Thoracic aorta (tissue), 2 donors: Measurements from ENCODE around the gene CEP85L. TPM values are rescaled to one million over a fixed set of nuclear protein-coding genes. Genes with fewer than 3 reads are reported as not detected.

Experiments used
- ATAC-seq: fragments of 150-250 bp; one replicate; pipeline ENCODE4 v1.8.0; 2017; ENCODE audit warnings: low read depth; ENCODE audit not compliant: insufficient number of reproducible peaks, low FRiP score
- DNase-seq: peaks from one replicate; pipeline ENCODE4 v3.0.0-alpha.2; 2020; ENCODE audit warnings: low spot score
- H3K27ac ChIP-seq, 2 donors: fragments of 200-600 bp; sonication (generic); 1 replicate in 1 of 2; 2 replicates in 1 of 2; pipeline ENCODE4 v1.5.1; 2016; ENCODE audit warnings: mild to moderate bottlenecking in 2 of 2, moderate library complexity in 2 of 2
- H3K27me3 ChIP-seq: fragments of 200-600 bp; sonication (generic); replicated peaks from 2 replicates; pipeline ENCODE4 v1.6.0; 2016; ENCODE audit warnings: mild to moderate bottlenecking; ENCODE audit not compliant: insufficient read depth
- H3K36me3 ChIP-seq: fragments of 200-600 bp; sonication (generic); one replicate; pipeline ENCODE4 v1.5.1; 2016
- H3K4me1 ChIP-seq, 2 donors: fragments of 200-600 bp; sonication (generic); 1 replicate in 1 of 2; 2 replicates in 1 of 2; pipeline versions ENCODE4 v1.5.1 to v1.6.0; 2016; ENCODE audit warnings: low read depth in 2 of 2, mild to moderate bottlenecking in 1 of 2; ENCODE audit not compliant: control insufficient read depth in 1 of 2
- H3K4me3 ChIP-seq: fragments of 200-600 bp; sonication (generic); 2 replicates; pipeline ENCODE4 v1.5.1; 2016; ENCODE audit warnings: mild to moderate bottlenecking
- H3K9me3 ChIP-seq: fragments of 200-600 bp; sonication (generic); 2 replicates; pipeline ENCODE4 v1.5.1; 2016
- CTCF ChIP-seq: fragments of 200-600 bp; sonication (generic); IDR thresholded peaks from one replicate; pipeline ENCODE4 v1.5.1; 2019; ENCODE audit warnings: antibody characterized with exemption
- total RNA-seq, 2 donors: library from RNA; depleted of rRNA; stranded (reverse); fragments of >200 nt; gene quantifications; one replicate each; pipeline versions ENCODE4 v1.1.0 to v1.2.3, GENCODE V29; 2016

CEP85L gene
- total RNA-seq, 2 donors from 2014 or later = 13.3 to 22.7 TPM

- Histone ChIP-seq H3K27ac (no peak overlapping the region), H3K27me3 (no peaks in the 10 kb centered on the region), H3K4me1 (peaks cover 8 to 21% of the 10 kb centered on the region in 2 donors), H3K4me3 (no peak overlapping the region), H3K36me3 (peaks cover 10% of the 10 kb centered on the region), H3K9me3 (peaks cover 13% of the 10 kb centered on the region)
- TF ChIP-seq CTCF = no peak
- DNase-seq = no peak
- ATAC-seq = no peak
Observed at GRCh38 chr6:118488631-118489030, 162.8 kb downstream of the CEP85L start.

GRCh38 chr6:118485601-118486550 is 165.5 kb downstream of the CEP85L start:
- H3K27me3 ChIP-seq = no peaks in the 10 kb centered on the region
- ATAC-seq (no peak), DNase-seq (no peak)
- peaks cover 13% of the 10 kb centered on the region for H3K9me3 ChIP-seq
- H3K4me1 ChIP-seq = peaks cover 8 to 12% of the 10 kb centered on the region in 2 donors
- H3K36me3 ChIP-seq = peaks cover 7% of the 10 kb centered on the region
- H3K27ac ChIP-seq = no peak overlapping the region
- no peak overlapping the region for H3K4me3 ChIP-seq
- TF ChIP-seq CTCF = no peak

- ATAC-seq (no peak), DNase-seq (no peak)
- H3K36me3 ChIP-seq = no peaks in the 10 kb centered on the region
- no peaks in the 10 kb centered on the region for H3K9me3 ChIP-seq
- peaks cover 13 to 43% of the 10 kb centered on the region in 2 donors for H3K4me1 ChIP-seq
- peak overlapping the region; percentile 40 for H3K4me3 ChIP-seq
- no peak for TF ChIP-seq CTCF
- no peaks in the 10 kb centered on the region for H3K27me3 ChIP-seq
- peak overlapping the region; percentile 26 to 62 for H3K27ac ChIP-seq
Observed at GRCh38 chr6:118476551-118476950, 174.8 kb downstream of the CEP85L start.

GRCh38 chr6:118473266-118473665 is 178.1 kb downstream of the CEP85L start:
- no peak for ATAC-seq
- DNase-seq = no peak
- no peaks in the 10 kb centered on the region for H3K27me3 ChIP-seq
- peak overlapping the region in 1 of 2 donors; percentile 1 for H3K27ac ChIP-seq
- no peak for TF ChIP-seq CTCF
- H3K4me1 ChIP-seq = peaks cover 13 to 47% of the 10 kb centered on the region in 2 donors
- no peaks in the 10 kb centered on the region for H3K9me3 ChIP-seq
- H3K36me3 ChIP-seq = no peaks in the 10 kb centered on the region
- H3K4me3 ChIP-seq = no peak overlapping the region

GRCh38 chr6:118469468-118469867 is 181.9 kb downstream of the CEP85L start:
- no peak for DNase-seq
- no peak overlapping the region for H3K4me3 ChIP-seq
- H3K4me1 ChIP-seq = peaks cover 5 to 25% of the 10 kb centered on the region in 2 donors
- H3K36me3 ChIP-seq = no peaks in the 10 kb centered on the region
- no peaks in the 10 kb centered on the region for H3K9me3 ChIP-seq
- TF ChIP-seq CTCF = no peak
- no peak for ATAC-seq
- H3K27ac ChIP-seq = no peak overlapping the region
- no peaks in the 10 kb centered on the region for H3K27me3 ChIP-seq
